ENCODE results near the gene EIF5. TPM values are rescaled to one million over a fixed set of nuclear protein-coding genes. Genes with fewer than 3 reads are reported as not detected.

The EIF5 gene
- total and polyA plus RNA-seq, 2 experiments from 2014 or later: 194 to 634 TPM

DNA sequence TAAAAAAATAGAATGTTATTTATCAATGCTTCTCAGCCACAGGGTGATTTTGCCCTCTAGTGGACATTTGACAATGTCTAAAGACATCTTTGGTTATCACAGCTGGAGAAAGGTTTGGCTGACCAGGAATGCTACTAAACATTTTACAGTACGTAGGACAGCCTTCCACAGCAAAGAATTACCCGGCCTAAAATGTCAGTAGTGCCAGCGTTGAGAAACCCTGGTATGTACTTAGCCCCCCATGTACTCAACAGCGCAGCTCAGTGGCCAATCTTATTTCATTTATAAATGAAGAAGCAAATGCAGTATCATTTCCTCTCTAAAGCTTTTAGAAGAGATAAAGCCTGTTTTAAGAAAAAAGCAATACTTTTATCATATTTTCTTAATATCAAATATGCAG lies 57.0 kb downstream of the EIF5 start (continued):
- TF ChIP-seq, protein P1, sequence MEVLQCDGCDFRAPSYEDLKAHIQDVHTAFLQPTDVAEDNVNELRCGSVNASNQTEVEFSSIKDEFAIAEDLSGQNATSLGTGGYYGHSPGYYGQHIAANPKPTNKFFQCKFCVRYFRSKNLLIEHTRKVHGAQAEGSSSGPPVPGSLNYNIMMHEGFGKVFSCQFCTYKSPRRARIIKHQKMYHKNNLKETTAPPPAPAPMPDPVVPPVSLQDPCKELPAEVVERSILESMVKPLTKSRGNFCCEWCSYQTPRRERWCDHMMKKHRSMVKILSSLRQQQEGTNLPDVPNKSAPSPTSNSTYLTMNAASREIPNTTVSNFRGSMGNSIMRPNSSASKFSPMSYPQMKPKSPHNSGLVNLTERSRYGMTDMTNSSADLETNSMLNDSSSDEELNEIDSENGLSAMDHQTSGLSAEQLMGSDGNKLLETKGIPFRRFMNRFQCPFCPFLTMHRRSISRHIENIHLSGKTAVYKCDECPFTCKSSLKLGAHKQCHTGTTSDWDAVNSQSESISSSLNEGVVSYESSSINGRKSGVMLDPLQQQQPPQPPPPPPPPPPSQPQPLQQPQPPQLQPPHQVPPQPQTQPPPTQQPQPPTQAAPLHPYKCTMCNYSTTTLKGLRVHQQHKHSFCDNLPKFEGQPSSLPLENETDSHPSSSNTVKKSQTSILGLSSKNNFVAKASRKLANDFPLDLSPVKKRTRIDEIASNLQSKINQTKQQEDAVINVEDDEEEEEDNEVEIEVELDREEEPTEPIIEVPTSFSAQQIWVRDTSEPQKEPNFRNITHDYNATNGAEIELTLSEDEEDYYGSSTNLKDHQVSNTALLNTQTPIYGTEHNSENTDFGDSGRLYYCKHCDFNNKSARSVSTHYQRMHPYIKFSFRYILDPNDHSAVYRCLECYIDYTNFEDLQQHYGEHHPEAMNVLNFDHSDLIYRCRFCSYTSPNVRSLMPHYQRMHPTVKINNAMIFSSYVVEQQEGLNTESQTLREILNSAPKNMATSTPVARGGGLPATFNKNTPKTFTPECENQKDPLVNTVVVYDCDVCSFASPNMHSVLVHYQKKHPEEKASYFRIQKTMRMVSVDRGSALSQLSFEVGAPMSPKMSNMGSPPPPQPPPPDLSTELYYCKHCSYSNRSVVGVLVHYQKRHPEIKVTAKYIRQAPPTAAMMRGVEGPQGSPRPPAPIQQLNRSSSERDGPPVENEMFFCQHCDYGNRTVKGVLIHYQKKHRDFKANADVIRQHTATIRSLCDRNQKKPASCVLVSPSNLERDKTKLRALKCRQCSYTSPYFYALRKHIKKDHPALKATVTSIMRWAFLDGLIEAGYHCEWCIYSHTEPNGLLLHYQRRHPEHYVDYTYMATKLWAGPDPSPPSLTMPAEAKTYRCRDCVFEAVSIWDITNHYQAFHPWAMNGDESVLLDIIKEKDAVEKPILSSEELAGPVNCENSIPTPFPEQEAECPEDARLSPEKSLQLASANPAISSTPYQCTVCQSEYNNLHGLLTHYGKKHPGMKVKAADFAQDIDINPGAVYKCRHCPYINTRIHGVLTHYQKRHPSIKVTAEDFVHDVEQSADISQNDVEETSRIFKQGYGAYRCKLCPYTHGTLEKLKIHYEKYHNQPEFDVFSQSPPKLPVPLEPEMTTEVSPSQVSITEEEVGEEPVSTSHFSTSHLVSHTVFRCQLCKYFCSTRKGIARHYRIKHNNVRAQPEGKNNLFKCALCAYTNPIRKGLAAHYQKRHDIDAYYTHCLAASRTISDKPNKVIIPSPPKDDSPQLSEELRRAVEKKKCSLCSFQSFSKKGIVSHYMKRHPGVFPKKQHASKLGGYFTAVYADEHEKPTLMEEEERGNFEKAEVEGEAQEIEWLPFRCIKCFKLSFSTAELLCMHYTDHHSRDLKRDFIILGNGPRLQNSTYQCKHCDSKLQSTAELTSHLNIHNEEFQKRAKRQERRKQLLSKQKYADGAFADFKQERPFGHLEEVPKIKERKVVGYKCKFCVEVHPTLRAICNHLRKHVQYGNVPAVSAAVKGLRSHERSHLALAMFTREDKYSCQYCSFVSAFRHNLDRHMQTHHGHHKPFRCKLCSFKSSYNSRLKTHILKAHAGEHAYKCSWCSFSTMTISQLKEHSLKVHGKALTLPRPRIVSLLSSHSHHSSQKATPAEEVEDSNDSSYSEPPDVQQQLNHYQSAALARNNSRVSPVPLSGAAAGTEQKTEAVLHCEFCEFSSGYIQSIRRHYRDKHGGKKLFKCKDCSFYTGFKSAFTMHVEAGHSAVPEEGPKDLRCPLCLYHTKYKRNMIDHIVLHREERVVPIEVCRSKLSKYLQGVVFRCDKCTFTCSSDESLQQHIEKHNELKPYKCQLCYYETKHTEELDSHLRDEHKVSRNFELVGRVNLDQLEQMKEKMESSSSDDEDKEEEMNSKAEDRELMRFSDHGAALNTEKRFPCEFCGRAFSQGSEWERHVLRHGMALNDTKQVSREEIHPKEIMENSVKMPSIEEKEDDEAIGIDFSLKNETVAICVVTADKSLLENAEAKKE (CRISPR knock-in tag; IDR thresholded peaks at IDR 0.05): no peak

GRCh38 chr14:103392106-103392505 lies 58.1 kb downstream of the EIF5 start:
- Histone ChIP-seq H3K27me3 (ENCODE audit: insufficient read depth) (no peaks in the 10 kb centered on the region), H3K9me2 (ENCODE audit: insufficient read depth) (no peaks in the 10 kb centered on the region), H3K27ac (ENCODE audit: low read depth) (0 out of 2 replicates have a peak overlapping the region, but pooled peaks have one; percentile 20), H3K36me3 (ENCODE audit: insufficient read depth) (no peaks in the 10 kb centered on the region), H3K4me3 (no peak overlapping the region), H2AFZ (no peak overlapping the region), H3K79me2 (replicated peaks; ENCODE audit: insufficient read depth) (peaks cover 100% of the 10 kb centered on the region), H4K20me1 (replicated peaks; ENCODE audit: insufficient read depth) (peaks cover 69% of the 10 kb centered on the region), H3K4me1 (ENCODE audit: insufficient read depth) (peaks cover 2% of the 10 kb centered on the region; the same call in 1 of the 2 replicates), H3K4me2 (no peak overlapping the region), H3F3A (replicated peaks; ENCODE audit: low read depth) (peaks cover 3% of the 10 kb centered on the region; the same call in 1 of the 2 replicates)
- no peaks in the 10 kb centered on the region for H3K9me3 Mint-ChIP-seq
- no peaks in the 10 kb centered on the region; the same call in 2 of the 3 replicates for H3K36me3 Mint-ChIP-seq (ENCODE audit: low read depth)
- no peak overlapping the region for H3K27ac Mint-ChIP-seq
- ATAC-seq (no peak), DNase-seq (ENCODE audit: low spot score) (no peak)
- peaks cover 31% of the 10 kb centered on the region for H3K4me1 Mint-ChIP-seq
- peaks cover 1% of the 10 kb centered on the region for H3K27me3 Mint-ChIP-seq (ENCODE audit: insufficient read depth, low read depth, poor library complexity)
- no peak overlapping the region for H3K4me3 Mint-ChIP-seq
- no peak for TF ChIP-seq JUNB (IDR thresholded peaks at IDR 0.05; ENCODE audit: unreplicated experiment)
- TF ChIP-seq, protein P2, sequence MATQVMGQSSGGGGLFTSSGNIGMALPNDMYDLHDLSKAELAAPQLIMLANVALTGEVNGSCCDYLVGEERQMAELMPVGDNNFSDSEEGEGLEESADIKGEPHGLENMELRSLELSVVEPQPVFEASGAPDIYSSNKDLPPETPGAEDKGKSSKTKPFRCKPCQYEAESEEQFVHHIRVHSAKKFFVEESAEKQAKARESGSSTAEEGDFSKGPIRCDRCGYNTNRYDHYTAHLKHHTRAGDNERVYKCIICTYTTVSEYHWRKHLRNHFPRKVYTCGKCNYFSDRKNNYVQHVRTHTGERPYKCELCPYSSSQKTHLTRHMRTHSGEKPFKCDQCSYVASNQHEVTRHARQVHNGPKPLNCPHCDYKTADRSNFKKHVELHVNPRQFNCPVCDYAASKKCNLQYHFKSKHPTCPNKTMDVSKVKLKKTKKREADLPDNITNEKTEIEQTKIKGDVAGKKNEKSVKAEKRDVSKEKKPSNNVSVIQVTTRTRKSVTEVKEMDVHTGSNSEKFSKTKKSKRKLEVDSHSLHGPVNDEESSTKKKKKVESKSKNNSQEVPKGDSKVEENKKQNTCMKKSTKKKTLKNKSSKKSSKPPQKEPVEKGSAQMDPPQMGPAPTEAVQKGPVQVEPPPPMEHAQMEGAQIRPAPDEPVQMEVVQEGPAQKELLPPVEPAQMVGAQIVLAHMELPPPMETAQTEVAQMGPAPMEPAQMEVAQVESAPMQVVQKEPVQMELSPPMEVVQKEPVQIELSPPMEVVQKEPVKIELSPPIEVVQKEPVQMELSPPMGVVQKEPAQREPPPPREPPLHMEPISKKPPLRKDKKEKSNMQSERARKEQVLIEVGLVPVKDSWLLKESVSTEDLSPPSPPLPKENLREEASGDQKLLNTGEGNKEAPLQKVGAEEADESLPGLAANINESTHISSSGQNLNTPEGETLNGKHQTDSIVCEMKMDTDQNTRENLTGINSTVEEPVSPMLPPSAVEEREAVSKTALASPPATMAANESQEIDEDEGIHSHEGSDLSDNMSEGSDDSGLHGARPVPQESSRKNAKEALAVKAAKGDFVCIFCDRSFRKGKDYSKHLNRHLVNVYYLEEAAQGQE (IDR thresholded peaks at IDR 0.05; ENCODE audit: unreplicated experiment): no peak
- no peak for TF ChIP-seq CTCF (conservative IDR thresholded peaks at IDR 0.05; ENCODE audit: low read depth in 2 of 2)
- no peak for TF ChIP-seq POLR2AphosphoS5 (IDR thresholded peaks at IDR 0.05; ENCODE audit: low read depth)
- no peak for TF ChIP-seq NANOG (IDR thresholded peaks at IDR 0.05; ENCODE audit: borderline replicate concordance)
- no peak for TF ChIP-seq ZNF331 (CRISPR knock-in tag; IDR thresholded peaks at IDR 0.05; ENCODE audit: low read depth)
